D721Med (cell line): ENCODE measurements around the gene FAM89B.
A peak's percentile ranks its signal among the peaks of the same experiment; 100 is the strongest.

ENCODE experiments used
- DNase-seq: peaks from one replicate; pipeline ENCODE4 v3.0.0; 2011; ENCODE audit warnings: low spot score; ENCODE audit not compliant: insufficient read length
- FAIRE-seq: peaks from 2 replicates; lab custom pipeline; 2011; peaks lifted over from hg19 to GRCh38; lab: Jason Lieb, UNC
- CTCF ChIP-seq: IDR thresholded peaks from 2 replicates; pipeline ENCODE4 v1.5.1; 2012; ENCODE audit warnings: mild to moderate bottlenecking, control low read depth; ENCODE audit not compliant: insufficient read depth; ENCODE audit errors: missing control alignments

Gene FAM89B

GRCh38 chr11:65612691-65613090, 40.4 kb downstream of the FAM89B start:
- TF ChIP-seq CTCF, result no peak
- FAIRE-seq (no peak), DNase-seq (no peak)

- FAIRE-seq (no peak), DNase-seq (no peak)
- TF ChIP-seq CTCF, result no peak
Observed at GRCh38 chr11:65613091-65613928, 41.0 kb downstream of the FAM89B start.

GRCh38 chr11:65615229-65615949, 43.1 kb downstream of the FAM89B start, which contains the start of gene PCNX3:
TSS of gene PCNX3 (plus strand) at chr11:65615776. CDS start at chr11:65616312, 536 bp downstream.
- FAIRE-seq (peak; percentile 91), DNase-seq (peak; percentile 99)
- no peak for TF ChIP-seq CTCF

GRCh38 chr11:65615950-65616574, 43.7 kb downstream of the FAM89B start:
- no peak for FAIRE-seq
- no peak for DNase-seq
- no peak for TF ChIP-seq CTCF

GRCh38 chr11:65616575-65617001, 44.2 kb downstream of the FAM89B start:
- FAIRE-seq (no peak), DNase-seq (no peak)
- no peak for TF ChIP-seq CTCF

- no peak for TF ChIP-seq CTCF
- DNase-seq (no peak), FAIRE-seq (no peak)
Observed at GRCh38 chr11:65617136-65617850, 45.0 kb downstream of the FAM89B start.
